Umbilical cord (tissue), 1 donor: ENCODE data around the gene RNF8. TPM values are rescaled to one million over a fixed set of nuclear protein-coding genes. Genes with fewer than 3 reads are reported as not detected.

Source experiments
- total RNA-seq: library from RNA; depleted of rRNA; stranded (reverse); fragments of >200 nt; gene quantifications from one replicate; pipeline ENCODE4 v1.2.3, GENCODE V29; 2014; ENCODE audit warnings: low replicate concordance; ENCODE audit not compliant: insufficient read depth

RNF8 gene
- total RNA-seq, 1 donor from 2014 or later: 19.7 TPM

Other genes starting within 250 kb of the RNF8 start
- 52.0 TPM for gene PIM1, start 183.8 kb upstream of the RNF8 start, total RNA-seq
- gene TBC1D22B, start 96.2 kb upstream of the RNF8 start, total RNA-seq: 1.7 TPM
- gene TMEM217, start 95.8 kb upstream of the RNF8 start, total RNA-seq: 3.4 TPM
- 38.3 TPM for gene CMTR1, start 79.2 kb downstream of the RNF8 start, total RNA-seq
- 13.0 TPM for gene CCDC167, start 145.9 kb downstream of the RNF8 start, total RNA-seq